H9 (cell line): Measurements from ENCODE around the gene ENTR1. TPM values are rescaled to one million over a fixed set of nuclear protein-coding genes. Genes with fewer than 3 reads are reported as not detected.

Experiments used
- DNase-seq: peaks from one replicate; pipeline ENCODE4 v3.0.0-alpha.2; 2017
- H2AFZ ChIP-seq: one replicate; pipeline ENCODE4 v1.6.1; 2013; ENCODE audit warnings: mild to moderate bottlenecking, low read length, control low read depth, moderate library complexity
- H2AK5ac ChIP-seq: 2 replicates; pipeline ENCODE4 v1.6.1; 2013; ENCODE audit warnings: low read length, control low read depth, mixed read lengths; ENCODE audit not compliant: insufficient read length
- H2BK120ac ChIP-seq: one replicate; pipeline ENCODE4 v1.6.1; 2013; ENCODE audit warnings: low read depth, mild to moderate bottlenecking, low read length, control low read depth, inconsistent platforms; ENCODE audit not compliant: poor library complexity, severe bottlenecking
- H2BK12ac ChIP-seq: 2 replicates; pipeline ENCODE4 v1.6.1; 2013; ENCODE audit warnings: low read length, control low read depth, mixed read lengths, low read depth; ENCODE audit not compliant: insufficient read length
- H2BK15ac ChIP-seq: 2 replicates; pipeline ENCODE4 v1.6.1; 2013; ENCODE audit warnings: low read depth, low read length, control low read depth
- H2BK20ac ChIP-seq: one replicate; pipeline ENCODE4 v1.6.1; 2013; ENCODE audit warnings: low read depth, mild to moderate bottlenecking, low read length, control low read depth, inconsistent platforms; ENCODE audit not compliant: poor library complexity, severe bottlenecking
- H2BK5ac ChIP-seq: 2 replicates; pipeline ENCODE4 v1.6.1; 2013; ENCODE audit warnings: low read length, control low read depth, mixed read lengths; ENCODE audit not compliant: insufficient read length
- H3K14ac ChIP-seq: 2 replicates; pipeline ENCODE4 v1.6.1; 2013; ENCODE audit warnings: low read length, control low read depth; ENCODE audit not compliant: insufficient read depth
- H3K18ac ChIP-seq: 2 replicates; pipeline ENCODE4 v1.6.1; 2013; ENCODE audit warnings: low read depth, mild to moderate bottlenecking, mixed read lengths, low read length, control low read depth; ENCODE audit not compliant: insufficient read length
- H3K23ac ChIP-seq: 2 replicates; pipeline ENCODE4 v1.6.1; 2013; ENCODE audit warnings: low read length, control low read depth, mixed read lengths, low read depth; ENCODE audit not compliant: insufficient read length
- H3K23me2 ChIP-seq: 2 replicates; pipeline ENCODE4 v1.6.1; 2013; ENCODE audit warnings: low read depth, mild to moderate bottlenecking, mixed read lengths, low read length, control low read depth; ENCODE audit not compliant: insufficient read length, poor library complexity, severe bottlenecking
- H3K27ac ChIP-seq: 2 replicates; pipeline ENCODE4 v1.5.1; 2013; ENCODE audit warnings: low read length, control low read depth, mixed read lengths, low read depth; ENCODE audit not compliant: insufficient read length
- H3K27me3 ChIP-seq: 2 replicates; pipeline ENCODE4 v1.6.1; 2013; ENCODE audit warnings: low read length, control low read depth, inconsistent platforms; ENCODE audit not compliant: insufficient read depth
- H3K4ac ChIP-seq: 2 replicates; pipeline ENCODE4 v1.6.1; 2013; ENCODE audit warnings: low read depth, mild to moderate bottlenecking, control low read depth, inconsistent platforms, low read length, moderate library complexity
- H3K4me1 ChIP-seq: 2 replicates; pipeline ENCODE4 v1.6.1; 2013; ENCODE audit warnings: low read length, control low read depth, inconsistent platforms; ENCODE audit not compliant: insufficient read depth
- H3K4me2 ChIP-seq: 2 replicates; pipeline ENCODE4 v1.6.1; 2013; ENCODE audit warnings: low read length, control low read depth, mixed read lengths; ENCODE audit not compliant: insufficient read length, insufficient read depth
- H3K56ac ChIP-seq: 2 replicates; pipeline ENCODE4 v1.6.1; 2013; ENCODE audit warnings: low read depth, mild to moderate bottlenecking, mixed read lengths, low read length, control low read depth; ENCODE audit not compliant: insufficient read length
- H3K79me1 ChIP-seq: 2 replicates; pipeline ENCODE4 v1.6.1; 2013; ENCODE audit warnings: low read depth, mild to moderate bottlenecking, moderate library complexity, low read length, control low read depth, inconsistent platforms; ENCODE audit not compliant: insufficient read depth, poor library complexity, severe bottlenecking
- H3K79me2 ChIP-seq: 2 replicates; pipeline ENCODE4 v1.6.1; 2013; ENCODE audit warnings: low read length, control low read depth, inconsistent platforms; ENCODE audit not compliant: insufficient read depth
- H3K9ac ChIP-seq: 2 replicates; pipeline ENCODE4 v1.6.1; 2013; ENCODE audit warnings: low read length, control low read depth, mixed read lengths; ENCODE audit not compliant: insufficient read length; ENCODE audit errors: extremely low read depth
- H3K9me3 ChIP-seq: one replicate; pipeline ENCODE4 v1.6.1; 2013; ENCODE audit warnings: low read depth, low read length, inconsistent platforms; ENCODE audit not compliant: control insufficient read depth
- H3T11ph ChIP-seq: one replicate; pipeline ENCODE4 v1.6.1; 2013; ENCODE audit warnings: mild to moderate bottlenecking, low read length, control low read depth, inconsistent platforms
- H4K20me1 ChIP-seq: one replicate; pipeline ENCODE4 v1.6.1; 2013; ENCODE audit not compliant: control insufficient read depth, insufficient read length, insufficient read depth
- H4K5ac ChIP-seq: 2 replicates; pipeline ENCODE4 v1.6.1; 2013; ENCODE audit warnings: low read depth, mild to moderate bottlenecking, mixed read lengths, low read length, control low read depth; ENCODE audit not compliant: insufficient read length
- H4K8ac ChIP-seq: replicated peaks from 2 replicates; pipeline ENCODE4 v1.6.1; 2013; ENCODE audit warnings: low read length, control low read depth, mixed read lengths, low read depth; ENCODE audit not compliant: insufficient read length
- H4K91ac ChIP-seq: 2 replicates; pipeline ENCODE4 v1.6.1; 2013; ENCODE audit warnings: low read depth, mild to moderate bottlenecking, moderate library complexity, mixed read lengths, low read length, control low read depth; ENCODE audit not compliant: insufficient read length
- H3K27ac Mint-ChIP-seq, 3 experiments: 2 replicates in 2 of 3; 3 replicates in 1 of 3; pipeline ENCODE4 v1.8.0; 2020 to 2021; ENCODE audit warnings: mixed read lengths in 3 of 3, mild to moderate bottlenecking in 1 of 3, moderate library complexity in 1 of 3
- H3K27me3 Mint-ChIP-seq: 2 replicates; pipeline ENCODE4 v1.8.0; 2021; ENCODE audit warnings: low read depth, mild to moderate bottlenecking, moderate library complexity, mixed read lengths
- H3K36me3 Mint-ChIP-seq, 3 experiments: 2 replicates in 2 of 3; 3 replicates in 1 of 3; pipeline ENCODE4 v1.8.0; 2020 to 2021; ENCODE audit warnings: low read depth in 3 of 3, mixed read lengths in 3 of 3; ENCODE audit not compliant: insufficient read depth in 1 of 3
- H3K4me1 Mint-ChIP-seq, 2 experiments: 2 replicates each; pipeline ENCODE4 v1.8.0; 2020; ENCODE audit warnings: mixed read lengths in 2 of 2
- H3K4me3 Mint-ChIP-seq, 2 experiments: 2 replicates in 1 of 2; 3 replicates in 1 of 2; pipeline ENCODE4 v1.8.0; 2020 to 2021; ENCODE audit warnings: mild to moderate bottlenecking in 2 of 2, mixed read lengths in 2 of 2, moderate library complexity in 1 of 2
- H3K9me3 Mint-ChIP-seq, 2 experiments: 2 replicates in 1 of 2; 3 replicates in 1 of 2; pipeline ENCODE4 v1.8.0; 2020; ENCODE audit warnings: mild to moderate bottlenecking in 2 of 2, mixed read lengths in 2 of 2, moderate library complexity in 1 of 2
- WGBS: extraction: QIAGEN DNeasy Blood & Tissue Kit; methylation state at CpG from one replicate; pipeline ENCODE4 v1.1.7; 2013; ENCODE audit warnings: missing lambda C conversion rate, low lambda C conversion rate, mixed read lengths; ENCODE audit not compliant: insufficient read length; ENCODE audit errors: extremely low coverage; 5-methylcytosine and 5-hydroxymethylcytosine counted together
- total RNA-seq: library from RNA; stranded (reverse); gene quantifications from 2 replicates; pipeline ENCODE4 v1.2.1, GENCODE V29; 2021
- TF ChIP-seq, protein P1 (sequence below): fragments of 200-600 bp; sonication (generic); conservative IDR thresholded peaks from 3 replicates; pipeline ENCODE4 v1.8.0; 2021; ENCODE audit warnings: antibody characterized with exemption, mild to moderate bottlenecking

The ENTR1 gene
- total RNA-seq, 1 experiment from 2014 or later = 108 TPM

DNA sequence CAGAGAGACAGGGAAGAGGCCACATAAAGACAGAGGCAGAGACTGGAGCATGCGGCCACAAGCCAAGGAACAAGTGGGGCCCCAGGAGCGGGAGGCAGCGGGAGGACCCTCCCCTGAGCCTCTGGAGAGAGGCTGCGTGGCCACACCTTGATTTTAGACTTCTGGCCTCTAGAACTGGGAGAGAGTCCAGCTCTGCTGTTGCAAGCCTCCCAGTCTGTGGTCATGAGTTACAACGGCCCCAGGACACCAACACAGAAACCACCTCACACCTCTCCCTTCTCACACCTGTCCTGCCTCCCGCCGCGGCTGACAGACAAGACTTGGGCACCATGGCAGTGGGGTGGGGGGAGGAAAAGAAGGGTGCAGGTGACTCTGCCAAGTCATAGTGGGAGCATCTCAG, 27.0 kb upstream of the ENTR1 start:
- H4K5ac ChIP-seq = no peak overlapping the region
- TF ChIP-seq, protein P1, sequence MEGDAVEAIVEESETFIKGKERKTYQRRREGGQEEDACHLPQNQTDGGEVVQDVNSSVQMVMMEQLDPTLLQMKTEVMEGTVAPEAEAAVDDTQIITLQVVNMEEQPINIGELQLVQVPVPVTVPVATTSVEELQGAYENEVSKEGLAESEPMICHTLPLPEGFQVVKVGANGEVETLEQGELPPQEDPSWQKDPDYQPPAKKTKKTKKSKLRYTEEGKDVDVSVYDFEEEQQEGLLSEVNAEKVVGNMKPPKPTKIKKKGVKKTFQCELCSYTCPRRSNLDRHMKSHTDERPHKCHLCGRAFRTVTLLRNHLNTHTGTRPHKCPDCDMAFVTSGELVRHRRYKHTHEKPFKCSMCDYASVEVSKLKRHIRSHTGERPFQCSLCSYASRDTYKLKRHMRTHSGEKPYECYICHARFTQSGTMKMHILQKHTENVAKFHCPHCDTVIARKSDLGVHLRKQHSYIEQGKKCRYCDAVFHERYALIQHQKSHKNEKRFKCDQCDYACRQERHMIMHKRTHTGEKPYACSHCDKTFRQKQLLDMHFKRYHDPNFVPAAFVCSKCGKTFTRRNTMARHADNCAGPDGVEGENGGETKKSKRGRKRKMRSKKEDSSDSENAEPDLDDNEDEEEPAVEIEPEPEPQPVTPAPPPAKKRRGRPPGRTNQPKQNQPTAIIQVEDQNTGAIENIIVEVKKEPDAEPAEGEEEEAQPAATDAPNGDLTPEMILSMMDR = no peak
- no peak overlapping the region for H2BK120ac ChIP-seq
- no peak overlapping the region for H3K9ac ChIP-seq
- peaks cover 5 to 29% (median 11%) of the 10 kb centered on the region in 3 experiments for H3K36me3 Mint-ChIP-seq
- H2BK5ac ChIP-seq = no peak overlapping the region
- H3K4me1 ChIP-seq = no peaks in the 10 kb centered on the region
- H3K79me2 ChIP-seq = peaks cover 5% of the 10 kb centered on the region; the same call in 1 of the 2 replicates
- no peak overlapping the region for H2BK12ac ChIP-seq
- no peaks in the 10 kb centered on the region for H3K9me3 Mint-ChIP-seq
- H3K9me3 ChIP-seq = no peaks in the 10 kb centered on the region
- no peak overlapping the region for H3K18ac ChIP-seq
- H3K23ac ChIP-seq = no peak overlapping the region
- H3K79me1 ChIP-seq = peaks cover 2% of the 10 kb centered on the region
- H2AFZ ChIP-seq = no peak overlapping the region
- H3K4me1 Mint-ChIP-seq = peaks cover 15 to 16% of the 10 kb centered on the region in 2 experiments
- H2BK20ac ChIP-seq = no peak overlapping the region
- H3K27me3 Mint-ChIP-seq = no peaks in the 10 kb centered on the region
- H3K56ac ChIP-seq = no peak overlapping the region
- no peak overlapping the region for H4K8ac ChIP-seq
- H2BK15ac ChIP-seq = no peak overlapping the region
- H3K23me2 ChIP-seq = peaks cover 14% of the 10 kb centered on the region
- no peaks in the 10 kb centered on the region for H3K27me3 ChIP-seq
- H3K27ac ChIP-seq = no peak overlapping the region
- no peak for DNase-seq
- H3K14ac ChIP-seq = no peak overlapping the region; the same call in 1 of the 2 replicates
- 0 out of 7 replicates have a peak overlapping the region, but pooled peaks of 1 of the 3 experiments have one; percentile 33 for H3K27ac Mint-ChIP-seq
- WGBS = no CpG with 5 or more reads among the region's 8 CpGs
- peak overlapping the region; percentile 82 to 86 for H3K4me3 Mint-ChIP-seq
- no peaks in the 10 kb centered on the region for H4K20me1 ChIP-seq
- no peak overlapping the region for H3K4ac ChIP-seq
- no peak overlapping the region for H4K91ac ChIP-seq
- H2AK5ac ChIP-seq = no peak overlapping the region
- no peak overlapping the region for H3T11ph ChIP-seq
- H3K4me2 ChIP-seq = no peak overlapping the region
